PC-3 (cell line): ENCODE data around the gene ITPRIP. TPM values are rescaled to one million over a fixed set of nuclear protein-coding genes. Genes with fewer than 3 reads are reported as not detected.

Experiments used
- ATAC-seq: fragments of 200-7000 bp; cut with Tn5 transposase; 2 replicates; pipeline ENCODE4 v1.9.1; 2020; ENCODE audit warnings: mild to moderate bottlenecking, moderate library complexity
- BruUV-seq: library from RNA; stranded (reverse); fragments of 400-500 nt; replicated peaks from 2 replicates; lab custom pipeline; 2021; lab: Mats Ljungman, UMichigan
- CTCF ChIA-PET: fragments of 300-600 bp; sonication (Branson Sonifier 250); formaldehyde crosslinking; loops from one replicate; lab custom pipeline; 2022; ENCODE audit warnings: antibody characterized with exemption; lab: Charles Lee
- POLR2A ChIA-PET: fragments of 300-600 bp; sonication (Branson Sonifier 250); formaldehyde crosslinking; loops from one replicate; lab custom pipeline; 2022; ENCODE audit warnings: antibody characterized with exemption; ENCODE audit not compliant: unreplicated experiment; lab: Charles Lee
- DNase-seq: peaks from one replicate; pipeline ENCODE4 v3.0.0-alpha.2; 2015
- H2AFZ ChIP-seq: fragments of 300-600 bp; sonication (generic); 2 replicates; pipeline ENCODE4 v1.6.0; 2016; ENCODE audit warnings: antibody characterized with exemption, low read length
- H3F3A ChIP-seq: fragments of 300-600 bp; sonication (generic); one replicate; pipeline ENCODE4 v1.6.0; 2017; ENCODE audit warnings: antibody characterized with exemption, low read length, control low read depth, mild to moderate bottlenecking; ENCODE audit not compliant: unreplicated experiment
- H3K27ac ChIP-seq: fragments of 300-600 bp; sonication (generic); 2 replicates; pipeline ENCODE4 v1.5.1; 2016; ENCODE audit warnings: mild to moderate bottlenecking, low read length
- H3K27me3 ChIP-seq: fragments of 300-600 bp; sonication (generic); 2 replicates; pipeline ENCODE4 v1.6.1; 2016; ENCODE audit warnings: low read length, mixed read lengths
- H3K36me3 ChIP-seq: fragments of 300-600 bp; sonication (generic); 2 replicates; pipeline ENCODE4 v1.6.1; 2016; ENCODE audit warnings: low read depth, mixed run types, low read length, mixed read lengths
- H3K4me1 ChIP-seq: fragments of 300-600 bp; sonication (generic); 2 replicates; pipeline ENCODE4 v1.5.1; 2016; ENCODE audit warnings: low read length; ENCODE audit not compliant: insufficient read depth
- H3K4me2 ChIP-seq: fragments of 300-600 bp; sonication (generic); 2 replicates; pipeline ENCODE4 v1.6.0; 2016; ENCODE audit warnings: low read length
- H3K4me3 ChIP-seq: fragments of 300-600 bp; sonication (generic); 2 replicates; pipeline ENCODE4 v1.5.1; 2016; ENCODE audit warnings: mild to moderate bottlenecking, low read length, mixed read lengths
- H3K79me2 ChIP-seq: fragments of 300-600 bp; sonication (generic); 2 replicates; pipeline ENCODE4 v1.6.1; 2017; ENCODE audit warnings: low read length, mixed read lengths
- H3K9ac ChIP-seq: fragments of 300-600 bp; sonication (generic); 2 replicates; pipeline ENCODE4 v1.6.0; 2016; ENCODE audit warnings: mild to moderate bottlenecking, low read length
- H3K9me2 ChIP-seq: fragments of 300-600 bp; sonication (generic); replicated peaks from 2 replicates; pipeline ENCODE4 v1.6.1; 2016; ENCODE audit warnings: mixed run types, low read length, mixed read lengths
- H3K9me3 ChIP-seq: fragments of 300-600 bp; sonication (generic); 2 replicates; pipeline ENCODE4 v1.6.1; 2016; ENCODE audit warnings: low read length, mixed read lengths
- H4K20me1 ChIP-seq: fragments of 300-600 bp; sonication (generic); 2 replicates; pipeline ENCODE4 v1.6.1; 2016; ENCODE audit warnings: low read length, mixed read lengths
- CTCF ChIP-seq: fragments of 300-600 bp; sonication (generic); conservative IDR thresholded peaks from 2 replicates; pipeline ENCODE4 v1.5.1; 2017; ENCODE audit warnings: antibody characterized with exemption, low read depth, mild to moderate bottlenecking, low read length
- EZH2 ChIP-seq: fragments of 300-600 bp; sonication (generic); IDR thresholded peaks from one replicate; pipeline ENCODE4 v1.6.1; 2017; ENCODE audit warnings: antibody characterized with exemption, mild to moderate bottlenecking, low read length; ENCODE audit not compliant: unreplicated experiment
- EZH2phosphoT487 ChIP-seq: fragments of 300-600 bp; sonication (generic); IDR thresholded peaks from 2 replicates; pipeline ENCODE4 v1.6.1; 2018; ENCODE audit warnings: mild to moderate bottlenecking, antibody characterized with exemption, low read length, borderline replicate concordance
- intact Hi-C: fragments of 100-400 bp; cut with micrococcal nuclease; formaldehyde crosslinking; loops from 2 replicates; pipeline ENCODE4 v1.9.0; 2023
- total RNA-seq: library from RNA; depleted of rRNA; stranded (reverse); fragments of >200 nt; gene quantifications from 2 replicates; pipeline ENCODE4 v1.2.3, GENCODE V29; 2014

Gene ITPRIP
- total RNA-seq, 1 experiment from 2014 or later = 7.0 TPM

GRCh38 chr10:104359811-104360210 lies 21.5 kb upstream of the ITPRIP start:
- peaks cover 25% of the 10 kb centered on the region for H3K27me3 ChIP-seq
- no peak overlapping the region for H3K27ac ChIP-seq
- H3K79me2 ChIP-seq = no peaks in the 10 kb centered on the region
- no peaks in the 10 kb centered on the region for H3K9me2 ChIP-seq
- no peaks in the 10 kb centered on the region for H3K9me3 ChIP-seq
- no peak overlapping the region for H3K4me2 ChIP-seq
- ChIA-PET CTCF (no interaction called here), POLR2A (no interaction called here)
- BruUV-seq = no TSS peak
- no peaks in the 10 kb centered on the region for H3K36me3 ChIP-seq
- H3K4me3 ChIP-seq = no peak overlapping the region
- DNase-seq (no peak), ATAC-seq (no peak)
- H3K4me1 ChIP-seq = no peaks in the 10 kb centered on the region
- no peak overlapping the region for H2AFZ ChIP-seq
- no peaks in the 10 kb centered on the region for H4K20me1 ChIP-seq
- H3F3A ChIP-seq = no peaks in the 10 kb centered on the region
- no peak overlapping the region for H3K9ac ChIP-seq
- intact Hi-C loops = no loop called here
- TF ChIP-seq CTCF = no peak
- no peak for TF ChIP-seq EZH2phosphoT487
- TF ChIP-seq EZH2 = no peak

GRCh38 chr10:104353325-104354048 lies 15.2 kb upstream of the ITPRIP start, which contains the start of gene CFAP58:
TSS of gene CFAP58 (plus strand) at chr10:104353833. CDS start at chr10:104353898, 65 bp downstream.
- H3K9me2 ChIP-seq = no peaks in the 10 kb centered on the region
- no peaks in the 10 kb centered on the region for H4K20me1 ChIP-seq
- CTCF ChIA-PET = no interaction called here
- H3K9me3 ChIP-seq = no peaks in the 10 kb centered on the region
- no TSS peak for BruUV-seq
- no peaks in the 10 kb centered on the region for H3K79me2 ChIP-seq
- peak within 1 kb of the TSS; percentile 77 for H3K4me2 ChIP-seq
- no peak within 1 kb of the TSS for H3K9ac ChIP-seq
- no peaks in the 10 kb centered on the region for H3F3A ChIP-seq
- H3K4me3 ChIP-seq = peak within 1 kb of the TSS; percentile 65
- peak; percentile 91 for DNase-seq
- ATAC-seq = peak; percentile 79
- POLR2A ChIA-PET = no interaction called here
- no peak within 1 kb of the TSS for H3K27ac ChIP-seq
- intact Hi-C loops = no loop called here
- H2AFZ ChIP-seq = peak within 1 kb of the TSS; percentile 86
- peaks cover 41% of the 10 kb centered on the region for H3K4me1 ChIP-seq
- TF ChIP-seq CTCF (peak; percentile 54), EZH2phosphoT487 (no peak), EZH2 (no peak)
- H3K27me3 ChIP-seq = 0 out of 2 replicates have a peak, but pooled peaks cover 8% of the 10 kb centered on the region
- no peaks in the 10 kb centered on the region for H3K36me3 ChIP-seq

GRCh38 chr10:104351919-104352318 lies 13.7 kb upstream of the ITPRIP start:
- BruUV-seq = no TSS peak

More at GRCh38 chr10:104351919-104352318, 13.7 kb upstream of the ITPRIP start:
- no peaks in the 10 kb centered on the region for H3K36me3 ChIP-seq
- CTCF ChIA-PET = interaction anchor here (0.5 to 2.0 kb wide), 4 partner anchors 46 to 137 kb away, joined by 7 to 15 read pairs (median 11); no protein-coding TSS in a partner anchor
- H3K27me3 ChIP-seq = 0 out of 2 replicates have a peak, but pooled peaks cover 8% of the 10 kb centered on the region
- no peak for TF ChIP-seq CTCF
- no peak for TF ChIP-seq EZH2
- no peak for TF ChIP-seq EZH2phosphoT487
- peak overlapping the region; percentile 3; the same call in 1 of the 2 replicates for H3K4me3 ChIP-seq
- no peak overlapping the region for H3K9ac ChIP-seq
- no peak overlapping the region for H2AFZ ChIP-seq
- POLR2A ChIA-PET = interaction anchor here (0.5 kb wide), 1 partner anchor 1357 kb away, joined by 12 read pairs; no protein-coding TSS in a partner anchor
- peaks cover 41% of the 10 kb centered on the region for H3K4me1 ChIP-seq
- H3K4me2 ChIP-seq = peak overlapping the region; percentile 81
- DNase-seq = no peak
- H3F3A ChIP-seq = no peaks in the 10 kb centered on the region
- H4K20me1 ChIP-seq = no peaks in the 10 kb centered on the region
- no peaks in the 10 kb centered on the region for H3K79me2 ChIP-seq
- peak overlapping the region; percentile 92 for H3K27ac ChIP-seq
- intact Hi-C loops = no loop called here
- H3K9me3 ChIP-seq = no peaks in the 10 kb centered on the region
- no peaks in the 10 kb centered on the region for H3K9me2 ChIP-seq
- no peak for ATAC-seq
